A549 (cell line): Measurements from ENCODE around the gene NDFIP1. TPM values are rescaled to one million over a fixed set of nuclear protein-coding genes. Genes with fewer than 3 reads are reported as not detected.

Experiments
- ATAC-seq, 2 experiments: fragments of 200-7000 bp in 1 of 2; fragments of >200 bp in 1 of 2; cut with Nextera tagmentation in 1 of 2; cut with Tn5 transposase in 1 of 2; 3 replicates each; pipeline versions ENCODE4 v1.8.0 to v1.9.1; 2018 to 2020; ENCODE audit warnings: mild to moderate bottlenecking in 1 of 2, moderate library complexity in 1 of 2
- CTCF ChIA-PET: fragments of 300-600 bp; sonication (Branson Sonifier 250); formaldehyde crosslinking; extraction: SDS; loops from one replicate; lab custom pipeline; 2021; ENCODE audit warnings: antibody characterized with exemption, inconsistent platforms; lab: Yijun Ruan, JAX
- POLR2A ChIA-PET: fragments of 350-600 bp; formaldehyde crosslinking; extraction: SDS; loops from one replicate; lab custom pipeline; 2021; ENCODE audit warnings: antibody characterized with exemption, inconsistent platforms; lab: Yijun Ruan, JAX
- DNase-seq, 2 experiments: peaks; one replicate each; pipeline versions ENCODE4 v3.0.0 to v3.0.0-alpha.2; 2011 to 2016; ENCODE audit warnings: low read depth in 1 of 2, low spot score in 1 of 2
- FAIRE-seq: peaks from 2 replicates; lab custom pipeline; 2011; peaks lifted over from hg19 to GRCh38; lab: Jason Lieb, UNC
- H3K27ac ChIP-seq, 2 experiments: fragments of >200 bp; sonication (Bioruptor Twin); formaldehyde crosslinking; 3 replicates each; pipeline ENCODE4 v1.5.1; 2016 to 2017
- H3K4me1 ChIP-seq: fragments of >200 bp; sonication (Bioruptor Twin); formaldehyde crosslinking; 3 replicates; pipeline ENCODE4 v1.6.1; 2016
- H3K4me2 ChIP-seq: fragments of >200 bp; sonication (Bioruptor Twin); formaldehyde crosslinking; 3 replicates; pipeline ENCODE4 v1.6.1; 2016
- H3K4me3 ChIP-seq: fragments of >200 bp; sonication (Bioruptor Twin); formaldehyde crosslinking; 3 replicates; pipeline ENCODE4 v1.5.1; 2016
- H3K9me3 ChIP-seq: fragments of >200 bp; sonication (Bioruptor Twin); formaldehyde crosslinking; 3 replicates; pipeline ENCODE4 v1.6.1; 2016
- BHLHE40 ChIP-seq: IDR thresholded peaks from 2 replicates; pipeline ENCODE4 v1.6.1; 2012; ENCODE audit warnings: low read depth, low read length, inconsistent platforms
- CBX8 ChIP-seq: fragments of 200-600 bp; sonication (generic); IDR thresholded peaks from 2 replicates; pipeline ENCODE4 v1.6.1; 2016
- CEBPB ChIP-seq, 2 experiments: fragments of >200 bp in 1 of 2; sonication (Bioruptor Twin) in 1 of 2; formaldehyde crosslinking in 1 of 2; IDR thresholded peaks; 2 replicates each; pipeline ENCODE4 v1.6.1; 2012 to 2016
- CHD2 ChIP-seq: fragments of 150-350 bp; IDR thresholded peaks from 2 replicates; pipeline ENCODE4 v1.6.1; 2014; ENCODE audit warnings: low read length; ENCODE audit not compliant: partially characterized antibody
- CHD4 ChIP-seq: fragments of 200-600 bp; sonication (generic); IDR thresholded peaks from 2 replicates; pipeline ENCODE4 v1.6.1; 2016; ENCODE audit warnings: antibody characterized with exemption, mild to moderate bottlenecking, borderline replicate concordance
- E2F6 ChIP-seq: IDR thresholded peaks from 2 replicates; pipeline ENCODE4 v1.6.1; 2012; ENCODE audit warnings: low read depth, borderline replicate concordance
- EHMT2 ChIP-seq: fragments of 200-600 bp; sonication (generic); IDR thresholded peaks from 2 replicates; pipeline ENCODE4 v1.6.1; 2016; ENCODE audit warnings: antibody characterized with exemption, low read depth, mild to moderate bottlenecking, moderate library complexity
- ESRRA ChIP-seq: fragments of 150-350 bp; IDR thresholded peaks from 2 replicates; pipeline ENCODE4 v1.6.1; 2014; ENCODE audit warnings: mild to moderate bottlenecking, low read length, borderline replicate concordance
- FOSB ChIP-seq: fragments of 250-450 bp; sonication (Bioruptor Pico); IDR thresholded peaks from 2 replicates; pipeline ENCODE4 v1.5.0; 2020; ENCODE audit warnings: mild to moderate bottlenecking, moderate library complexity
- HDAC2 ChIP-seq: fragments of 200-600 bp; sonication (generic); IDR thresholded peaks from 2 replicates; pipeline ENCODE4 v1.6.1; 2016
- HES2 ChIP-seq: fragments of >200 bp; sonication (Bioruptor Twin); formaldehyde crosslinking; IDR thresholded peaks from 2 replicates; pipeline ENCODE4 v1.6.1; 2016
- HEYL ChIP-seq: fragments of 250-450 bp; sonication (Bioruptor Pico); IDR thresholded peaks from 2 replicates; pipeline ENCODE4 v1.8.0; 2021; ENCODE audit warnings: mild to moderate bottlenecking, moderate library complexity
- HMGXB4 ChIP-seq: fragments of 250-450 bp; sonication (Bioruptor Pico); IDR thresholded peaks from 2 replicates; pipeline ENCODE4 v1.5.0; 2021; ENCODE audit warnings: mild to moderate bottlenecking, moderate library complexity, borderline replicate concordance
- HOXB5 ChIP-seq: fragments of 250-450 bp; sonication (Bioruptor Pico); IDR thresholded peaks from 2 replicates; pipeline ENCODE4 v1.5.0; 2020; ENCODE audit warnings: mild to moderate bottlenecking, moderate library complexity
- JUN ChIP-seq, 2 experiments: fragments of >200 bp; sonication (Bioruptor Twin); formaldehyde crosslinking; IDR thresholded peaks; 2 replicates in 1 of 2; 3 replicates in 1 of 2; pipeline ENCODE4 v1.6.1; 2016 to 2017
- JUNB ChIP-seq: fragments of >200 bp; sonication (Bioruptor Twin); formaldehyde crosslinking; IDR thresholded peaks from 2 replicates; pipeline ENCODE4 v1.6.1; 2016
- KDM1A ChIP-seq: fragments of 200-600 bp; sonication (generic); IDR thresholded peaks from 2 replicates; pipeline ENCODE4 v1.6.1; 2016; ENCODE audit warnings: low read depth, mild to moderate bottlenecking
- KDM5A ChIP-seq: fragments of 200-600 bp; sonication (generic); IDR thresholded peaks from 2 replicates; pipeline ENCODE4 v1.6.1; 2016; ENCODE audit warnings: antibody characterized with exemption, mild to moderate bottlenecking
- MAZ ChIP-seq: fragments of 150-350 bp; IDR thresholded peaks from 2 replicates; pipeline ENCODE4 v1.6.1; 2014; ENCODE audit warnings: antibody characterized with exemption, low read depth, low read length, borderline replicate concordance
- NFE2L2 ChIP-seq: fragments of 150-350 bp; conservative IDR thresholded peaks from 2 replicates; pipeline ENCODE4 v1.6.1; 2014; ENCODE audit warnings: low read length
- NPAS2 ChIP-seq: fragments of 250-450 bp; sonication (Bioruptor Pico); IDR thresholded peaks from 2 replicates; pipeline ENCODE4 v1.8.0; 2022; ENCODE audit warnings: mild to moderate bottlenecking, moderate library complexity, borderline replicate concordance
- PHF8 ChIP-seq: fragments of 200-600 bp; sonication (generic); IDR thresholded peaks from 2 replicates; pipeline ENCODE4 v1.6.1; 2016; ENCODE audit warnings: low read depth, mild to moderate bottlenecking, antibody characterized with exemption, moderate library complexity, borderline replicate concordance
- POLR2A ChIP-seq: IDR thresholded peaks from 2 replicates; pipeline ENCODE4 v1.6.1; 2012; ENCODE audit warnings: mild to moderate bottlenecking, low read length
- POLR2AphosphoS2 ChIP-seq: conservative IDR thresholded peaks from 2 replicates; pipeline ENCODE4 v1.6.1; 2012; ENCODE audit warnings: low read length, improper control_type of control experiment, inconsistent platforms
- REST ChIP-seq: fragments of 200-600 bp; sonication (generic); IDR thresholded peaks from 2 replicates; pipeline ENCODE4 v1.6.1; 2016; ENCODE audit warnings: antibody characterized with exemption, mild to moderate bottlenecking, moderate library complexity
- RNF2 ChIP-seq: fragments of 200-600 bp; sonication (generic); IDR thresholded peaks from 2 replicates; pipeline ENCODE4 v1.6.1; 2016; ENCODE audit warnings: low read depth, mild to moderate bottlenecking, antibody characterized with exemption, moderate library complexity, borderline replicate concordance
- SREBF2 ChIP-seq: fragments of 450-650 bp; IDR thresholded peaks from 2 replicates; pipeline ENCODE4 v1.6.1; 2014; ENCODE audit warnings: mild to moderate bottlenecking, moderate library complexity
- TP53 ChIP-seq: fragments of 250-450 bp; sonication (Bioruptor Pico); IDR thresholded peaks from 2 replicates; pipeline ENCODE4 v1.5.0; 2021; ENCODE audit warnings: mild to moderate bottlenecking, moderate library complexity
- ZC3H11A ChIP-seq: fragments of 450-650 bp; IDR thresholded peaks from 2 replicates; pipeline ENCODE4 v1.6.1; 2014; ENCODE audit warnings: antibody characterized with exemption, mild to moderate bottlenecking
- WGBS: methylation state at CpG from one replicate; pipeline ENCODE4 v1.1.6; 2017; ENCODE audit errors: missing lambda C conversion rate; 5-methylcytosine and 5-hydroxymethylcytosine counted together
- polyA plus RNA-seq, 4 experiments: library from polyadenylated mRNA; depleted of rRNA in 3 of 4; stranded (reverse); fragments of >200 nt; fragmentation: RNase III in 1 of 4; extraction: RNeasy Plus Mini Kit Qiagen cat#74134 plus additional on column Dnase treatment in 1 of 4; gene quantifications; 2 replicates in 3 of 4; 3 replicates in 1 of 4; pipeline ENCODE4 v1.2.3, GENCODE V29; 2011 to 2017

NDFIP1 gene
- polyA plus RNA-seq, 2 of the 4 experiments (the other 2 are of a cell fraction) = 42.4 to 58.0 TPM

GRCh38 chr5:142100307-142100706, 8.3 kb upstream of the NDFIP1 start:
- no peak for FAIRE-seq
- ChIA-PET CTCF (no interaction called here), POLR2A (no interaction called here)
- TF ChIP-seq CHD4 (no peak), MAZ (no peak), CEBPB (IDR thresholded peaks at IDR 0.05) (no peak), HEYL (no peak), POLR2AphosphoS2 (no peak), EHMT2 (no peak), BHLHE40 (no peak)
- no peak overlapping the region for H3K4me3 ChIP-seq
- H3K4me2 ChIP-seq = no peak overlapping the region
- H3K9me3 ChIP-seq = no peaks in the 10 kb centered on the region
- no peak for ATAC-seq
- 73% methylated on average over 7 of the region's 7 CpGs for whole genome bisulfite sequencing
- H3K27ac ChIP-seq = no peak overlapping the region
- no peak for DNase-seq
- no peaks in the 10 kb centered on the region for H3K4me1 ChIP-seq

- Histone ChIP-seq H3K4me3 (no peak overlapping the region), H3K4me1 (0 out of 3 replicates have a peak, but pooled peaks cover 2% of the 10 kb centered on the region), H3K9me3 (no peaks in the 10 kb centered on the region), H3K27ac (no peak overlapping the region), H3K4me2 (no peak overlapping the region)
- CTCF ChIA-PET = interaction anchor here (0.6 to 1.1 kb wide), 3 partner anchors 16 to 596 kb away, joined by 3 to 4 read pairs (median 3); no protein-coding TSS in a partner anchor
- WGBS = 93% methylated on average over 7 of the region's 7 CpGs
- FAIRE-seq = no peak
- POLR2A ChIA-PET = no interaction called here
- DNase-seq = no peak
- no peak for ATAC-seq
- TF ChIP-seq ESRRA = no peak
- TF ChIP-seq CBX8 = no peak
- no peak for TF ChIP-seq NPAS2 (CRISPR knock-in tag)
- no peak for TF ChIP-seq SREBF2
- no peak for TF ChIP-seq RNF2
- TF ChIP-seq POLR2A = no peak
- TF ChIP-seq CEBPB (IDR thresholded peaks at IDR 0.05) = no peak
- no peak for TF ChIP-seq NFE2L2
- no peak for TF ChIP-seq JUN (IDR thresholded peaks at IDR 0.05)
- TF ChIP-seq BHLHE40 = no peak
- TF ChIP-seq PHF8 = no peak
- no peak for TF ChIP-seq HDAC2
- no peak for TF ChIP-seq E2F6
- no peak for TF ChIP-seq HMGXB4 (CRISPR knock-in tag)
- TF ChIP-seq KDM5A = no peak
These were observed 5.4 kb upstream of the NDFIP1 start for GRCh38 chr5:142102980-142103740.

GRCh38 chr5:142104491-142104890, 4.1 kb upstream of the NDFIP1 start:
- POLR2A ChIA-PET = no interaction called here
- no peak overlapping the region for H3K4me2 ChIP-seq
- CTCF ChIA-PET = interaction anchor here (0.6 to 1.2 kb wide), 2 partner anchors 12 to 13 kb away, joined by 3 read pairs; no protein-coding TSS in a partner anchor
- no peak overlapping the region for H3K4me3 ChIP-seq
- H3K9me3 ChIP-seq = no peaks in the 10 kb centered on the region
- WGBS = 69% methylated on average over 4 of the region's 4 CpGs
- no peak for DNase-seq
- H3K27ac ChIP-seq = no peak overlapping the region
- ATAC-seq = no peak
- H3K4me1 ChIP-seq = 0 out of 3 replicates have a peak, but pooled peaks cover 3% of the 10 kb centered on the region
- FAIRE-seq = no peak
- TF ChIP-seq ZC3H11A (no peak), TP53 (no peak), CBX8 (no peak), REST (no peak), E2F6 (no peak), KDM1A (no peak), CHD2 (no peak), KDM5A (no peak), CHD4 (no peak), JUNB (no peak), FOSB (no peak), HOXB5 (CRISPR knock-in tag) (no peak), HES2 (no peak)
